SK-MEL-5 (cell line): ENCODE data around the gene SLC40A1. TPM values are rescaled to one million over a fixed set of nuclear protein-coding genes. Genes with fewer than 3 reads are reported as not detected.

ENCODE experiments used
- DNase-seq: peaks from one replicate; pipeline ENCODE4 v3.0.0-alpha.2; 2016; ENCODE audit warnings: low read depth, low spot score
- in situ Hi-C: cut with HindIII; loops from 2 replicates; pipeline ENCODE4 v1.10.0; 2016; ENCODE audit warnings: low sequenced_read_pairs, high pct_unique_total_duplicates, low pct_unique_long_range_greater_than_20kb
- total RNA-seq: library from RNA; depleted of rRNA; stranded (reverse); fragments of >200 nt; shearing (Covaris generic); gene quantifications from 2 replicates; pipeline ENCODE4 v1.2.3, GENCODE V29; 2014

SLC40A1 gene
- total RNA-seq, 1 experiment from 2014 or later, result 0.92 TPM

GRCh38 chr2:189580241-189580651, 340 bp downstream of the SLC40A1 start:
- DNase-seq, result no peak
- in situ Hi-C loops, result no loop called here

- in situ Hi-C loops, result no loop called here
- DNase-seq, result no peak
Observed at GRCh38 chr2:189579585-189580186, 900 bp downstream of the SLC40A1 start.

DNA sequence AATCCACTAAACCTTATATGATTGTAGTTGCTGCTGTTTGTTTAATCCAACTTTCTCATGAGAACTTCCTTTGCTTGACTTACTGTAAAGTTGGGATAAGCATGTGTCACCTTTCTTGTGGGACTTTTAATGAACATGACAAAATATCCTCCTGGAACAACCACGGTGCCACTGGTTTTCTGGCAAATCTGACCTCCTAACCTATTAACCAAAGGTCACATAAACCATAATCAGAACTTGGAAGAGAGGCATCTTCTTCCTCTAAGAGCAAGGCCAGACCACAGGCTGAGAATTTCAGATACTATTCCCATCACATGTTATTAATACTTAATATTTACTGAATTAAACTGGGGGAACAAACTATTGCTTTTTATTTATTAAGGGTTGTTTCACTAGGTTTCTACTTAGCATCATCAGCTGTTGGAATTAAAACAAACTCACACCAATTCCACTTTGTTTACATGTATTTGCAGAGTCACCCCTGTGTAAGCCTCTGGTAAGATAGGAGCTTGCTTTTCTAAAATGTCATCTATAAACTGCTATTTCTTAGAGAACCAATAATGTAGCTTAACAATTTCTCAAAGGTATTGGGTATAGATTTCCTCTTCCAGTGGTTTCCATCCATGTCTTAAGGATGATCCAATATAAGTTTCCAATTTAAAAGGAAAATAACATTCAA, 2.2 kb downstream of the SLC40A1 start:
- in situ Hi-C loops, result no loop called here
- no peak for DNase-seq

GRCh38 chr2:189577121-189577520, 3.5 kb downstream of the SLC40A1 start:
- no peak for DNase-seq
- in situ Hi-C loops, result no loop called here

DNA sequence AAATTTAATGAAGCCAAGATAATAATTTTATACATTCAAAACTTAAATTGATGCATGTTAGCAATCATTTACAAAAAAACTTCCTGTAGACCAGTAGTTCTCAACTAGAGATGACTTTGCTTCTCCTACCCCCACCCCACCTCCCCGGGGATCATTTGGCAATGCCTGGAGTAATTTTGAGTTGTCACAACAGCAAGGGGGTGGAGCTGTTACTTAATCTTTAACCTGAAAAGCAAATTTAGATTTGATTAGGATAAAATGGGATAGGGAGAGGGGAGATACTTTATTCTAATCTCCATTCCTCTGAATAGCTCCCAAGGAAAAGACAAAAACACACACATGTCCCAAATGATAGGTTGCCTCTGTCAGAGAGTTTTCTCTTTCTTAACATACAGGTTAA, 4.2 kb downstream of the SLC40A1 start:
- in situ Hi-C loops, result no loop called here
- no peak for DNase-seq

DNA sequence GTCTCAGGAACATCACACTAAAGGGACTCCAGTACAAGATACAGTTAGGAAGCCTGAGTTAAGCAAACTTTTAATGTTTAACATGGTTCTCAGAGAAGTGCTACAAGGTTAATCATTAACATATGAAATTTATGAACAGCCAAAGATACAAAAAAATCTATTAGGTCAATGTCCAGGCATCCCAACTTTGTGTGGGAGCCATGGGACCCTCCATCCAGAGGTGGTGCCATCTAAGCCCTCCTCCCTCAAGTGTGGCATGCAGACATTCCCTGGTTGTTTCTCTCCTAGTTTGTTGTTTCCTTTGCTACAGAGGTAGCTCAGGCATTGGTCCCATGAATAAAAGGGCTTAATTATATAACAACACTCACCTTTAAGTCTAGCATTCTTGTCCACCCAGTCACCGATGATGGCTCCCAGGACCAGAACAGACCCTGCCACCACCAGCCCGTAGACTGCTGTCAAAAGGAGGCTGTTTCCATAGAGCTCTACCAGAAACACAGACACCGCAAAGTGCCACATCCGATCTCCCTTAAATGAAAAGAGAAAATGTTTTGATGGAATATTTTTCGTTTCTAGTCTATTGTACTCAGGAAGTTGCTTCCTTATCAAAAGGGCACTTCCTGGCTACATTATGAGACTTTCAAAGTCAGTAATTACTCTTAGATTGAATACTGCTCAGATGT, 5.7 kb downstream of the SLC40A1 start:
- in situ Hi-C loops, result no loop called here
- DNase-seq, result no peak

GRCh38 chr2:189570570-189571031, 10.0 kb downstream of the SLC40A1 start:
- in situ Hi-C loops, result no loop called here
- DNase-seq, result no peak

DNA sequence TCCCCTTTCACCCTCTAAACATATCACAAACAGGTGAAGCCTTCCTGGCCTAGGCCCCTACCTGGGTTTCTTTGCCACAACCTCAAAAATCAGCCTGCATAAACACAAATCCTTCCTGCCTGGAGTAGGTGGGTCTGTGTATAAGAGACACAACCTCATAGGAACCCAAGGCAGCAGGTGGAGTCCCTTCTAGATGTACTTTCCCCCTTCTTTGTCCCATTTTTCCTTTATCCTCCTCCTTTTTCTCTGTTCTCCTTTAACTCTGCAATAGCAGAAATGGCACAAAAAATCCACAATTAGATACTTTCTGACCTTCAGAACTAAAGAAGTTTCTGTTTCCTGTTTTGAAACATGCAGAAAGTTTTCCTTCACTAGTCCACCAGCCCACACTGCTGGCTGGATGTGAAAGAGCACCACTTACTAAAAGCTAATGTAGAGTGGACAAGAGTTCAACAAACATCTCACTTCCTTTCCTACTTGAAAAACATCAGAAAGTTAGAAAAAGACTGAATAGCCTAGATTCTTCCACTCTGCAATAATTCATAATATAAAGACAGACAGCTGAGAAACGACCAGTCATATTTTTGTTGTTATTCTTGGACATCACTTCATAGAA, 11.2 kb downstream of the SLC40A1 start:
- in situ Hi-C loops, result no loop called here
- DNase-seq, result no peak

- in situ Hi-C loops, result no loop called here
- DNase-seq, result peak; percentile 79
Observed at GRCh38 chr2:189566046-189566445, 14.5 kb downstream of the SLC40A1 start.

- no peak for DNase-seq
- in situ Hi-C loops, result no loop called here
Observed at GRCh38 chr2:189561371-189562038, 19.1 kb downstream of the SLC40A1 start.

DNA sequence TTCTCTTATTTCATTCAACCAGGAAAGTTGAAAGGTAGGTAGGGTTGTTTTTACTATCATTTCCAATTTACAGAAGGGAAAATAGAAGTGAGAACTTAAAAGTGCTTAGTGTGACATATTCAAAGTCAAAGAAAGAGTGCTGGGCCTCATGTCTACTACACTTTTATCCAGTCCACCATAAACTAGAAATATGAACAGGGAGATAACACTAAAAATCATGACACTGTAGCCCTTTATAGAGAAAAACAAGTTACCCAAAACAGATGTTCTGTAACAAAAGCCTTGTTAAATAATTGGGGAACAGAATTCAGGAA, 20.4 kb downstream of the SLC40A1 start:
- DNase-seq, result no peak
- in situ Hi-C loops, result no loop called here

DNA sequence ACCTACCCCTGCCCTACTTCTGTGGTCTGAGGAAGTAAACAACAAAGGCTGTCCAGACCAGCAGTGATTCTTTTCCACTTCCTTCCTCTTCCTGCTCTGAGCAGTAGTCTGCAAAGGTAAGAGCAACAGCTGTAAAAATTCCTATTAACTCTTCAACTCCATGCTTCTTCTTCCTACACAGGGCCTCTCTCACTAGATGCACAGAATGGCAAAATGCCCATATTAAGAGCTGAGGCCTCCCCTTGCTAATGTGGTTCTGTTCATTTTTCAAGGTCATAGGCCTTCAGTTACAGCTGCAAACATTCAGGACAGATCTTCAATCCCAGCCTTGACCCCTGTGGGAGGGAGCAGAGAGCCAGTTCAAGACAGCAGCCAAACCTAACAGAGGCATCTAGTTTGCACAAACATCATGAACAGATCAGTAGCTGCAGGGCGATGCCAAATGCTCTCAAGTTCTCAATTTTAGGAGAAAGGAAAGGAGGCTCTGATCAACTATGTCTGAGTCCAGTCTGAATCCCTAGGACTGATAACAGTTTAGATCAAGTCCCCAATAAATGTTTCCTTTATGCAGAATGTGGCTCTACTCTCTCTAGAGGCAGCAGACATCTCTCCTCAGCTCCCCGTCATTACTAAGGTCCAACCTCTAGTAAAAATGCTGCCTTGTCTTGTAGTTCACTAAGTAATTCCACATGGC, 20.9 kb downstream of the SLC40A1 start:
- no peak for DNase-seq
- in situ Hi-C loops, result no loop called here

DNA sequence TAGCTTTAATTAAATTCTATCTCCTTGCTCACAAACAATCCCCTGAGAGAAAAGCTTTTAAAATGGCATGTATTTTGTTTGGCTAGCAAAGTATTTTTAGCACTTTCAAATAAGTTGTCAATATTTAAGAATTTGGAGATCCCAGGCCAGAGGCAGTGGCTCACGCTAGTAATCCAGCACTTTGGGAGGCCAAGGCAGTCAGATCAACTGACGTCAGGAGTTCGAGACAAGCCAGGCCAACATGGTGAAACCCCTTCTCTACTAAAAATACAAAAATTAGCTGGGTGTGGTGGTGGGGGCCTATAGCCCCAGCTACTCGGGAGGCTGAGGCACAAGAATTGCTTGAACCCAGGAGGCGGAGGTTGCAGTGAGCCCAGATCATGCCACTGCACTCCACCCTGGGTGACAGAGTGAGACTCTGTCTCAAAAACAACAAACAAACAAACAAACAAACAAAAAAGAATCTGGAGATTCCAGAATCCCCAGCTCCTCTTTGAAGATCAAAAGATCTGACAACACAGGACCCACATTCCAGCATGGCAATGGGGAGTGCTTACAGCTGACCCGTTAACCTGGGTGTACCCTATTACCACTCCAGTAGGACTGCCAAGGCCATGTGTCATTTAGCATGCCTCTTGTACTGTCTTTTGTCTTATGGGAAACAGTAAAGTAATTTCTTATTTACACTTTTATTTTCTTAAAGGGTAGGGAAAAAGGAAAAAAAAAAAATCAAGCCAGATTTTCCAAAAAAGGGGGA, 21.9 kb downstream of the SLC40A1 start:
- in situ Hi-C loops, result no loop called here
- DNase-seq, result no peak

DNA sequence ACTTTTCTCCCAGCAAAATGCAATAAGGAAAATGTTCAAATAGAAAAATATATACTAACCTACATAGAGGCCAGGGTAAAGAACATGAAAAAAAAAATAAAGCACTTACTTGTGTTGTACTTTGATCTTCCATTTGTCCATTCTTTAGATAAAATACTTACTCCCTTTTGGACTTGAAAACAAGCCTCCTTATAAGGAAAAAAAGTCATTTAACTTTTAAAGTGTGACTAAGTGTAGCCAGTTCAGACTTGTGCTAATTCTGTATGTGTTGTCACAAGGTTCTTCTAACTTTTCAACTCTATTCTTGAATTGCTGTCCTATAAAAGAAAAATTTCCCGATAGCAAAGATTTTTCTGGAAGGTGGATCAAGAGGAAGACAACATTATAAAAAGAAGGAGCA, 23.2 kb downstream of the SLC40A1 start:
- in situ Hi-C loops, result no loop called here
- no peak for DNase-seq

- in situ Hi-C loops, result no loop called here
- no peak for DNase-seq
Observed at GRCh38 chr2:189556526-189556925, 24.1 kb downstream of the SLC40A1 start.

GRCh38 chr2:189555232-189555631, 25.4 kb downstream of the SLC40A1 start:
- in situ Hi-C loops, result no loop called here
- DNase-seq, result no peak

- peak; percentile 12 for DNase-seq
- in situ Hi-C loops, result no loop called here
Observed at GRCh38 chr2:189553504-189554088, 27.0 kb downstream of the SLC40A1 start.
